MM.1S (cell line): Measurements from ENCODE around the gene KRT74.

ENCODE experiments used
- CTCF ChIP-seq: fragments of 300-600 bp; sonication (generic); IDR thresholded peaks from 2 replicates; pipeline ENCODE4 v1.5.1; 2016; ENCODE audit warnings: antibody characterized with exemption, low read length, mixed read lengths
- EZH2 ChIP-seq: fragments of 300-600 bp; sonication (generic); optimal IDR thresholded peaks from 2 replicates; pipeline ENCODE3; 2017; ENCODE audit warnings: low read depth, mild to moderate bottlenecking, antibody characterized with exemption, low read length, mixed read lengths

DNA sequence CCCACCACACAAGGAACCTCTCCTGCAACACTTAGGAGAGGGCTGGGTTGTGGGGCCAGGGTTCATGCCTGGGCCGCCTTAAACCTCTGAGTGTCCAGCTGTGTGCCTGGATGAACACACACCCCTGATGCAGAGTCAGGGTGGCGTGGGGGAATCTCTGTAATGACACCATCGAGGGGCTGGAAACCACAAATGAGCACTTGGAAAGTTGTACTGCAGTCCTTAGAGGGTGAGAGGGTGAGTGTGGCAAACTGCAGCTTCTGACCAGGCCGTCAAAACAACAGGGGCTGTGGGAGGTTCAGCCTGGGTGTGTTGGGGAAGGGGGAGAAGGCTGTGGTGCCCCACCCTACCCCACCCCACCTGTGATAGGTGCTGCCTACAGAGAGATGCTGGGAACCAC is 41.0 kb downstream of the KRT74 start:
- TF ChIP-seq CTCF (no peak), EZH2 (no peak)
